CD4-positive, alpha-beta memory T cell (primary cell): ENCODE results near the gene NR2F2. TPM values are rescaled to one million over a fixed set of nuclear protein-coding genes. Genes with fewer than 3 reads are reported as not detected.
"Not testable (repeated sequence)": the region's sequence is repeated elsewhere in the genome, so short reads cannot be mapped to it uniquely, and the experiment has no call there.

Experiments
- CTCF ChIA-PET: fragments of 350-600 bp; sonication (Branson Sonifier 250); formaldehyde crosslinking; loops from one replicate; lab custom pipeline; 2021; ENCODE audit warnings: inconsistent platforms; ENCODE audit not compliant: partially characterized antibody; lab: Charles Lee
- POLR2A ChIA-PET: fragments of 350-600 bp; sonication (Branson Sonifier 250); formaldehyde crosslinking; loops from one replicate; lab custom pipeline; 2021; ENCODE audit not compliant: partially characterized antibody; lab: Charles Lee
- DNase-seq, 5 donors: peaks; one replicate each; pipeline versions ENCODE4 v3.0.0 to v3.0.0-alpha.2; 2020 to 2022; ENCODE audit warnings: mixed read lengths in 1 of 5
- H3K27ac ChIP-seq: one replicate; pipeline ENCODE4 v1.7.0; 2013; ENCODE audit warnings: low read depth, low read length
- H3K27me3 ChIP-seq: 2 replicates; pipeline ENCODE4 v1.7.0; 2013; ENCODE audit warnings: mild to moderate bottlenecking, low read length, moderate library complexity; ENCODE audit not compliant: insufficient read depth
- H3K36me3 ChIP-seq: 2 replicates; pipeline ENCODE4 v1.7.0; 2013; ENCODE audit warnings: mild to moderate bottlenecking, low read length, moderate library complexity; ENCODE audit not compliant: insufficient read depth
- H3K4me1 ChIP-seq: 2 replicates; pipeline ENCODE4 v1.7.0; 2013; ENCODE audit warnings: mild to moderate bottlenecking, low read length, moderate library complexity; ENCODE audit not compliant: insufficient read depth
- H3K4me3 ChIP-seq, 2 donors: one replicate each; pipeline ENCODE4 v1.7.0; 2013; ENCODE audit warnings: low read length in 2 of 2, mild to moderate bottlenecking in 1 of 2
- H3K9me3 ChIP-seq, 2 donors: one replicate each; pipeline ENCODE4 v1.7.0; 2013; ENCODE audit warnings: low read length in 2 of 2, control low read depth in 1 of 2; ENCODE audit not compliant: control insufficient read depth in 1 of 2
- H3K27ac Mint-ChIP-seq, 7 donors: one replicate each; pipeline ENCODE4 v1.8.0; 2020 to 2021; ENCODE audit warnings: mixed read lengths in 7 of 7, mild to moderate bottlenecking in 6 of 7, inconsistent platforms in 3 of 7, moderate library complexity in 3 of 7
- H3K27me3 Mint-ChIP-seq, 2 donors: one replicate each; pipeline ENCODE4 v1.8.0; 2020 to 2021; ENCODE audit warnings: mixed read lengths in 2 of 2
- H3K36me3 Mint-ChIP-seq, 2 donors: one replicate each; pipeline ENCODE4 v1.8.0; 2020 to 2021; ENCODE audit warnings: mixed read lengths in 2 of 2, inconsistent platforms in 1 of 2, mild to moderate bottlenecking in 1 of 2
- H3K4me1 Mint-ChIP-seq, 4 donors: one replicate each; pipeline ENCODE4 v1.8.0; 2020 to 2021; ENCODE audit warnings: mixed read lengths in 4 of 4, mild to moderate bottlenecking in 1 of 4
- H3K4me3 Mint-ChIP-seq, 8 donors: one replicate each; pipeline ENCODE4 v1.8.0; 2020 to 2021; ENCODE audit warnings: mixed read lengths in 8 of 8, mild to moderate bottlenecking in 7 of 8, moderate library complexity in 6 of 8, inconsistent platforms in 3 of 8
- H3K9me3 Mint-ChIP-seq, 8 donors: one replicate each; pipeline ENCODE4 v1.8.0; 2020 to 2021; ENCODE audit warnings: mixed read lengths in 8 of 8, mild to moderate bottlenecking in 5 of 8, inconsistent platforms in 3 of 8, moderate library complexity in 1 of 8
- intact Hi-C: fragments of 100-400 bp; cut with micrococcal nuclease; formaldehyde crosslinking; loops from one replicate; pipeline ENCODE4 v1.15.1; 2023
- polyA plus RNA-seq, 2 donors: library from polyadenylated mRNA; unstranded; fragments of 300-500 nt; fragmentation: Illumina TruSeq; gene quantifications; one replicate each; pipeline ENCODE4 v1.2.3, GENCODE V29; 2021
- total RNA-seq, 2 experiments: library from RNA; stranded (reverse); gene quantifications; one replicate each; pipeline ENCODE4 v1.2.3, GENCODE V29; 2021

NR2F2 gene
- total and polyA plus RNA-seq, 4 experiments from 2014 or later = not detected

DNA sequence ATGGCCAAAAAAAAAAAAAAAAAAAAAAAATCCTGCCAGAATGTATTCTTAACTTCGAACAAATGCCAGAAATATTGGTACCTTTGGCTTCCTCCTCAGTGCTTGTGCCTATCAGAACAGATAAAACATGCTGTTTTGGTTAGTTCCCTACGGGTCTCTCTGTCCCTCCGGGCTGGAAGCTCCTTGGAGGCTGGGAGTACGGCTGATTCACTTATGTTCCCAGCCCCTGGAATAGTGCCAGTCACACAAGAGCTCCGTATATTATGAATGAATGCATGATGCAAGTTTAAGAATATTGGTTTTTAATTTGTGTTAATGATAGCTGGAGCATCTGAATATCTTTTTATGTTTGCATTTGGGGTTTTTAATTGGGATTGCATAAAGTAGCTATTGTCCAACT is 44.0 kb downstream of the NR2F2 start:
- no peak overlapping the region for H3K27ac ChIP-seq
- no peaks in the 10 kb centered on the region for H3K4me1 ChIP-seq
- peaks cover 2 to 12% (median 9%) of the 10 kb centered on the region in 8 donors for H3K9me3 Mint-ChIP-seq
- H3K36me3 Mint-ChIP-seq = no peaks in the 10 kb centered on the region
- H3K36me3 ChIP-seq = no peaks in the 10 kb centered on the region
- no peak overlapping the region for H3K4me3 ChIP-seq
- H3K27ac Mint-ChIP-seq = no peak overlapping the region
- no peaks in the 10 kb centered on the region for H3K9me3 ChIP-seq
- H3K4me1 Mint-ChIP-seq = no peaks in the 10 kb centered on the region
- intact Hi-C loops = no loop called here
- CTCF ChIA-PET = interaction anchor here (1.2 kb wide), 1 partner anchor 54 kb away, joined by 3 read pairs; no protein-coding TSS in a partner anchor
- POLR2A ChIA-PET = no interaction called here
- H3K27me3 ChIP-seq = no peaks in the 10 kb centered on the region
- DNase-seq = no peak
- peaks cover 7 to 23% of the 10 kb centered on the region in 2 donors for H3K27me3 Mint-ChIP-seq
- H3K4me3 Mint-ChIP-seq = no peak overlapping the region

DNA sequence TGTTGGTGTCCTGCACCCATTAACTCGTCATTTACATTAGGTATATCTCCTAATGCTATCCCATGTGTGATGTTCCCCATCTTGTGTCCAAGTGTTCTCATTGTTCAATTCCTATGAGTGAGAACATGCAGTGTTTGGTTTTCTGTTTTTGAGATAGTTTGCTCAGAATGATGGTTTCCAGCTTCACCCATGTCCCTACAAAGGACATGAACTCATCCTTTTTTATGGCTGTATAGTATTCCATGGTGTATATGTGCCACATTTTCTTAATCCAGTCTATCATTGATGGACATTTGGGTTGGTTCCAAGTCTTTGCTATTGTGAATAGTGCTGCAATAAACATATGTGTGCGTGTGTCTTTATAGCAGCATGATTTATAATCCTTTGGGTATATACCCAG is 49.1 kb downstream of the NR2F2 start:
- H3K4me3 ChIP-seq, H3K9me3 ChIP-seq, H3K4me1 Mint-ChIP-seq, H3K27me3 Mint-ChIP-seq, H3K36me3 Mint-ChIP-seq, H3K27ac Mint-ChIP-seq, DNase-seq, H3K4me1 ChIP-seq, H3K27me3 ChIP-seq, H3K36me3 ChIP-seq, H3K27ac ChIP-seq, H3K4me3 Mint-ChIP-seq, CTCF ChIA-PET, POLR2A ChIA-PET, intact Hi-C loops: not testable (repeated sequence)
- H3K9me3 Mint-ChIP-seq = peaks cover 2 to 20% (median 7%) of the 10 kb centered on the region in 8 donors

DNA sequence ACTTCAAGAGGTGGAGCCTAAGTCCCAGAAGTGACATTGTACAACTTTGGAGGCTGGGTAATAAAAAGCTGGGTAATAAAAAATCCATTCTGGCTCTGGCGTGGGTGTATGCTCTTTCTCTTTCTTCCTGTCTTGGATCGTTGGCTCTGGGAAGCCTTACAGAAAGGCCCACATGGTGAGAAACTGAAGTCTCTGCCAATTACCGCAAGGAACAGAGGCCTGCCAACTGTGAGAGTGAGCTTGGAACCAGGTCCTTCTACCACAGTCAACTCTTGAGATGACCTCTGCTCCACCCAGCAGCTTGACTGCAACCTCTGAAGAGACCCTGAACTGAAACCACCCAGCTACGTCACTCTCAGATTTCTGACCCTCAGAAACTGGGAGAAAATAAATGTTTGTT is 51.0 kb downstream of the NR2F2 start:
- no peaks in the 10 kb centered on the region for H3K4me1 ChIP-seq
- Mint-ChIP-seq H3K9me3 (peaks cover 3 to 17% (median 7%) of the 10 kb centered on the region in 8 donors), H3K27me3 (peaks cover 0 to 1% of the 10 kb centered on the region in 2 donors), H3K4me3 (no peak overlapping the region), H3K27ac (no peak overlapping the region), H3K4me1 (no peaks in the 10 kb centered on the region), H3K36me3 (no peaks in the 10 kb centered on the region)
- no peaks in the 10 kb centered on the region for H3K36me3 ChIP-seq
- no peak overlapping the region for H3K4me3 ChIP-seq
- no peaks in the 10 kb centered on the region for H3K9me3 ChIP-seq
- no peak for DNase-seq
- POLR2A ChIA-PET = no interaction called here
- H3K27ac ChIP-seq = no peak overlapping the region
- no peaks in the 10 kb centered on the region for H3K27me3 ChIP-seq
- intact Hi-C loops = no loop called here
- CTCF ChIA-PET = no interaction called here

DNA sequence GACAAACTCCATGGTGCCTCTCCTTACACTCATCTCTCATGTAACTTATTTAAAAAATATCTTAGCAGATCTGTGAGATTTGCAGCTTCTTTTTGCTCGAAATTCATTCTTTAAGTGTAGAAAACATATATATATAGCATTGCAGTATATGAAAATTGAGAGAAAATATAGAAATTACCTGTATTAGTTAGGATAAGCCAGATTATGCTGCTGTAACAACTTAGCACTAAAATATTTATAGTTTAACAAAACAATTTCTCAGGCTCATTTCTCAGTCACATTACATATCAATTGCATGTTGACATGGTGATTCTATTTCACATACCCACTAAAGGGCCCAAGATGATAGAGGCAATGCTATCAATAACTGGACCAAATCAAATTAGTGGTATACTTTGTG is 54.7 kb downstream of the NR2F2 start:
- Mint-ChIP-seq H3K4me3 (no peak overlapping the region), H3K4me1 (no peaks in the 10 kb centered on the region), H3K36me3 (no peaks in the 10 kb centered on the region), H3K27me3 (peaks cover 0 to 1% of the 10 kb centered on the region in 2 donors), H3K9me3 (peaks cover 0 to 19% (median 5%) of the 10 kb centered on the region in 8 donors), H3K27ac (no peak overlapping the region)
- no peaks in the 10 kb centered on the region for H3K36me3 ChIP-seq
- H3K4me1 ChIP-seq = no peaks in the 10 kb centered on the region
- H3K27me3 ChIP-seq = no peaks in the 10 kb centered on the region
- POLR2A ChIA-PET = no interaction called here
- intact Hi-C loops = no loop called here
- H3K4me3 ChIP-seq = no peak overlapping the region
- no peak overlapping the region for H3K27ac ChIP-seq
- CTCF ChIA-PET = no interaction called here
- H3K9me3 ChIP-seq = no peaks in the 10 kb centered on the region
- DNase-seq = no peak

DNA sequence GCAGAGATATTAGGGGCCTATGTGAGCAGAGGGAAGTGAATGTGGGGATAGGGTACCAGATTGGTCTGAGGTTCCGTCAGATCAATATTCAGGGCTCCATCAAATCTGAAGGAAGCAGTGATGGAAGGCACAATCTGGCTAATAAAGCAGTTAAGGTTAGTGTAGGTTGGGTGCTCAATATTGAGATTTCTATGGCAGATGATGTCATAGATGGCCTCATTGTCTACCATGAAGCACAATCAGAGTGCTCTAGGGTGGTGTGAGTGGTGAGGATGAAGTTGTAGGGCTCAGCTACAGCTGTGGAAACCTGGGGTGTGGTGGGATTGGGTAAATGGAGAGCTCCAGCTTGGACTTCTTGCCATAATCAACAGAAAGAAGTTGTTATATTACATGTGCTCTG is 58.2 kb downstream of the NR2F2 start:
- no peaks in the 10 kb centered on the region for H3K4me1 ChIP-seq
- no peaks in the 10 kb centered on the region for H3K36me3 Mint-ChIP-seq
- peaks cover 0 to 1% (median 0%) of the 10 kb centered on the region in 4 donors for H3K4me1 Mint-ChIP-seq

More for the DNA sequence above, 58.2 kb downstream of the NR2F2 start:
- Mint-ChIP-seq H3K9me3 (peaks cover 0 to 9% (median 5%) of the 10 kb centered on the region in 8 donors), H3K4me3 (no peak overlapping the region), H3K27ac (no peak overlapping the region), H3K27me3 (peaks cover 0 to 1% of the 10 kb centered on the region in 2 donors)
- CTCF ChIA-PET = no interaction called here
- intact Hi-C loops = no loop called here
- Histone ChIP-seq H3K27ac (no peak overlapping the region), H3K36me3 (no peaks in the 10 kb centered on the region), H3K4me3 (no peak overlapping the region), H3K9me3 (no peaks in the 10 kb centered on the region), H3K27me3 (no peaks in the 10 kb centered on the region)
- POLR2A ChIA-PET = no interaction called here
- no peak for DNase-seq
